ENCODE data around the gene MSMP.

MSMP gene

GRCh38 chr9:35719546-35719945 lies 34.5 kb downstream of the MSMP start:
- H3K27ac ChIP-seq (ENCODE audit: low read depth, low read length): no peak overlapping the region
- no peak overlapping the region for H3K4me2 ChIP-seq (ENCODE audit: low read depth, low read length, poor library complexity, severe bottlenecking)
- no peaks in the 10 kb centered on the region for H3F3A ChIP-seq (ENCODE audit: insufficient read depth)
- no peaks in the 10 kb centered on the region for H3K9me3 ChIP-seq (ENCODE audit: insufficient read depth, low read length)
- no peak for TF ChIP-seq CTCF (IDR thresholded peaks at IDR 0.05; ENCODE audit: insufficient read depth, low read length, poor library complexity, severe bottlenecking)
- no peak overlapping the region for H3K4me3 ChIP-seq (ENCODE audit: insufficient read depth, low read length, poor library complexity, severe bottlenecking)
- no peak overlapping the region for H3K9ac ChIP-seq (ENCODE audit: low read length)
- no peaks in the 10 kb centered on the region for H3K27me3 ChIP-seq (ENCODE audit: low read length)
- H3K9me2 ChIP-seq (replicated peaks; ENCODE audit: insufficient read depth, low read length): no peaks in the 10 kb centered on the region
- H2AFZ ChIP-seq (ENCODE audit: low read depth, low read length, severe bottlenecking): no peak overlapping the region
- peaks cover 4% of the 10 kb centered on the region; the same call in 1 of the 2 replicates for H3K36me3 ChIP-seq (ENCODE audit: low read length)
- no peaks in the 10 kb centered on the region for H3K79me2 ChIP-seq (ENCODE audit: insufficient read depth, low read length)
- no peaks in the 10 kb centered on the region for H4K20me1 ChIP-seq (ENCODE audit: low read depth, low read length)

DNA sequence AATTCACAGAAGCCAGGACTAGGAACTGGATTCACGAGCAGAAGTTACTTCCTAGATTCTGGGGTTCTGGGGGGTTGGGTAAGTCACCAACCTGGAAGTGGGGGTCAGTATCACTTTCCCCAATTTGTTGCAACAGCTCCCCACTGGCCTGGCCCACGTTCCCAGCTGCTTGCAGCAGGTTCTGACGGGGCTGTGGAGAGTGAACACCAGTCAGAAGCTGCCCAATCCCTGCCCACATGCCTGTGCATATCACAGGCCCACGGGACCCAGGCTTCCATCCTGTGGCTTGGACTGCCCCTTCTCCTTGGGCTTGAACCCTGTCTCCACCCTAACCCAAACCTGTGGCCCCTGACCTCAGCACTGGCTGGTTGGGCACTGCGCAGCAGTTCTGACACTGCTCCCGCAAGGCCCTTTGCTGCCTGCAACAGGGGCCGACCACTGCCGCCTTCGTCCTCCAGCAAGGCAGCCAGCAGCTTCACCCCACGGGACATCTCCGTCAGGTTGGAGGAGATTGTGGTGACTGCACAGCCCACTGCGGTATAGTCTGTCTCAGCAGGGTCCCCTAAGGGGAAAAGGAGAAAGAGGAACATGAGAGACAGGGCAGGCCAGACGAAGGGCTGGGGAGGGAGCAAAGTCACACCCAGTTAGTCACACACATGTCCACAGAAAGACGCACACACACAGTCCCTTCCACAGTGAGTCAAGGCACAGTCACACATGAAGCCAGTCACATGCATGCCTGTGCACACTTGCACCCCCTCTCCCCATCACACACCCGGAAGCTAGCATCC lies 35.2 kb downstream of the MSMP start:
- Histone ChIP-seq H3K4me2 (ENCODE audit: low read depth, low read length, poor library complexity, severe bottlenecking) (no peak overlapping the region), H4K20me1 (ENCODE audit: low read depth, low read length) (no peaks in the 10 kb centered on the region)

GRCh38 chr9:35717132-35717870 lies 36.8 kb downstream of the MSMP start:
- no peak overlapping the region for H2AFZ ChIP-seq (ENCODE audit: low read depth, low read length, severe bottlenecking)
- peaks cover 10% of the 10 kb centered on the region; the same call in 1 of the 2 replicates for H3K36me3 ChIP-seq (ENCODE audit: low read length)
- H3K4me2 ChIP-seq (ENCODE audit: low read depth, low read length, poor library complexity, severe bottlenecking): no peak overlapping the region
- no peaks in the 10 kb centered on the region for H3K9me3 ChIP-seq (ENCODE audit: insufficient read depth, low read length)
- no peak overlapping the region for H3K27ac ChIP-seq (ENCODE audit: low read depth, low read length)
- TF ChIP-seq CTCF (IDR thresholded peaks at IDR 0.05; ENCODE audit: insufficient read depth, low read length, poor library complexity, severe bottlenecking) (no peak), EZH2phosphoT487 (conservative IDR thresholded peaks at IDR 0.05; ENCODE audit: low read length) (no peak)
- no peaks in the 10 kb centered on the region for H3K27me3 ChIP-seq (ENCODE audit: low read length)
- no peak overlapping the region for H3K4me3 ChIP-seq (ENCODE audit: insufficient read depth, low read length, poor library complexity, severe bottlenecking)
- no peak overlapping the region for H3K9ac ChIP-seq (ENCODE audit: low read length)
- no peaks in the 10 kb centered on the region for H3F3A ChIP-seq (ENCODE audit: insufficient read depth)
- no peaks in the 10 kb centered on the region for H4K20me1 ChIP-seq (ENCODE audit: low read depth, low read length)
- H3K79me2 ChIP-seq (ENCODE audit: insufficient read depth, low read length): no peaks in the 10 kb centered on the region
- H3K9me2 ChIP-seq (replicated peaks; ENCODE audit: insufficient read depth, low read length): no peaks in the 10 kb centered on the region

More for the DNA sequence above, 35.2 kb downstream of the MSMP start:
- Histone ChIP-seq H3K27me3 (ENCODE audit: low read length) (no peaks in the 10 kb centered on the region), H3F3A (ENCODE audit: insufficient read depth) (no peaks in the 10 kb centered on the region), H3K36me3 (ENCODE audit: low read length) (peaks cover 2% of the 10 kb centered on the region; the same call in 1 of the 2 replicates), H2AFZ (ENCODE audit: low read depth, low read length, severe bottlenecking) (no peak overlapping the region), H3K79me2 (ENCODE audit: insufficient read depth, low read length) (no peaks in the 10 kb centered on the region), H3K4me3 (ENCODE audit: insufficient read depth, low read length, poor library complexity, severe bottlenecking) (no peak overlapping the region), H3K9me3 (ENCODE audit: insufficient read depth, low read length) (no peaks in the 10 kb centered on the region), H3K9ac (ENCODE audit: low read length) (no peak overlapping the region), H3K9me2 (replicated peaks; ENCODE audit: insufficient read depth, low read length) (no peaks in the 10 kb centered on the region), H3K27ac (ENCODE audit: low read depth, low read length) (no peak overlapping the region)
- no peak for TF ChIP-seq EZH2phosphoT487 (conservative IDR thresholded peaks at IDR 0.05; ENCODE audit: low read length)
- no peak for TF ChIP-seq CTCF (IDR thresholded peaks at IDR 0.05; ENCODE audit: insufficient read depth, low read length, poor library complexity, severe bottlenecking)
